ENCODE measurements around the gene OSR1.
"Not testable (repeated sequence)": the region's sequence is repeated elsewhere in the genome, so short reads cannot be mapped to it uniquely, and the experiment has no call there.

OSR1 gene

GRCh38 chr2:19330436-19330835 is 28.0 kb downstream of the OSR1 start:
- no peak for DNase-seq

GRCh38 chr2:19329445-19329844 is 29.0 kb downstream of the OSR1 start:
- no peak for DNase-seq

DNA sequence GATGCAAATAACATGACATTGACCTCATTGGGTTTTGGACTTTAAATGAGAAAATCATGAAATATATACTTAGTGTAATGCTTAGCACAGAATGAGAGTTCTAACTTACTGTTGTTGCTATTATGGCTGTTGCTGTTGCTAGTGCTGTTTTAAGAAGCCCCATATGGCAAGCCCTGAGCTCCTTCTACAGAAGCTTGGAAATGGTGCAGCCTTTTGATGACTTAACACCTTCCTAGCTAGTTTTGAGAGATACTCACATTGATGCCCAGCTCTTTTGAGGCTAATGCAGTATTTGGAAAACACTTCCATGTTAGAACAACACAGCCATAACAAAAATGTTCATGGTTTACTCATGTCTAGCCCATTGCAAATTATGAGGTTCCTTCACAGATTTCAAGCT is 30.9 kb downstream of the OSR1 start:
- no peak for DNase-seq

GRCh38 chr2:19321946-19322345 is 36.5 kb downstream of the OSR1 start:
- no peak for DNase-seq

DNA sequence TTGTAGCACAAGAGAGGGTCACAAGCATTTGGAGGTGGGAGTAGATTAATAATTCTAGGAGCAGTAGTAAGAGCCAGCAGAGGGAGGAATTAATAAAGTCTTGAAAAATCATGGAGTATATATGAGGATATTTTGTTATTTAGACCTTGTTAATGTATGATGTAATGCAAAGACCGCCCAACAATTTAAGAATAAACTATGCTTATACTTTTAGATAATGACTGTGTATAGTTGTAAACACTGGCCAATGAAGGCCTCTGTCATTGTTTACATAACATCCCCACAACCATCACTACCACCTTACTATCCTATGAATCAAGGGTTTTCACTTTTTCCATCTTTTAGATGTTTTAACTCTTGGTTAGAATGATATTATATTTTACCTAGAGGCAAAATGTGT is 37.6 kb downstream of the OSR1 start:
- no peak for DNase-seq

DNA sequence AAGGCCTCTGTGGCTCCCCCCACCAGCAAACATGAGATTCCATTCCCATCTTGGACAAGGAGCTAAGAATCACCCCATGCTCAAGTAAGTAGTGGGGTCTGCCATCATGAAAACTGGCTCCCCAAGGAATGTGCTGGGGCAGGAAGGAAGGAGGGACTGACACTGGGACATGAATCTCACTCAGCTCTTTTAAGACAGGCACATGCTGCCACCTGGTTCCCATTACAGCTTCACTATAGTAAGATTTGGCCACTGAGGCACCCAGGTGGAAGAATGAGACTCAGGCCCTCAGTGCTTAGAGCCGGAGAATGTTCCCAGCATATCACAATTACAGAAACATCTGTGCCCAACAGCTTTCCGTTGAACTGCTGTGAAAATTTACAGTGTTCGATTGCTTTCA is 38.7 kb downstream of the OSR1 start:
- no peak for DNase-seq

GRCh38 chr2:19319064-19319463 is 39.4 kb downstream of the OSR1 start:
- no peak for DNase-seq

DNA sequence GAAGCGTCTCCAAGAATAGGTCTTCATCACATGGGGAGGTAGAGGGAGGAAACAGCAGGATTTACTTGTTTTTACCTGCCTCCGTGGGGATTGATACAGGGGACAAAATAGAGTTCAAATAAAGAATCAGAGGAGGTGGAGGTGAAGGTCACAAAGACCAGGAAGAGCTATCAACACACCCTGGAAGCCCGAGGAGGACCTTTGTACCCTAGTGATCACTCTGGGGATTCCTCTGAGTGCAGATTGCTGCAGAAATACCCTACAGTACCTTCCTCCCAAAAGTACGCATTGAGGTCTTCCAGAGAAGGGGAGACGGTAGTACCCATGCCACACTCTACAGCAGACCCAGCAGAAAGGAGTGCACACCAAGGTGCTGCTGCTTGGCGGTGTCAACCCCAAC is 44.9 kb downstream of the OSR1 start:
- DNase-seq: no peak

GRCh38 chr2:19312949-19313348 is 45.5 kb downstream of the OSR1 start:
- DNase-seq: no peak

DNA sequence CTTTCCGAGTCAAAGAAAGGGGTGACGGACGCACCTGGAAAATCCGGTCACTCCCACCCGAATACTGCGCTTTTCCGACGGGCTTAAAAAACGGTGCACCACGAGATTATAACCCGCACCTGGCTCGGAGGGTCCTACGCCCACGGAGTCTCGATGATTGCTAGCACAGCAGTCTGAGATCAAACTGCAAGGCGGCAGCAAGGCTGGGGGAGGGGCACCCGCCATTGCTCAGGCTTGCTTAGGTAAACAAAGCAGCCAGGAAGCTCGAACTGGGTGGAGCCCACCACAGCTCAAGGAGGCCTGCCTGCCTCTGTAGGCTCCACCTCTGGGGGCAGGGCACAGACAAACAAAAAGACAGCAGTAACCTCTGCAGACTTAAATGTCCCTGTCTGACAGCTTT is 52.4 kb downstream of the OSR1 start:
- not testable (repeated sequence) for DNase-seq

- not testable (repeated sequence) for DNase-seq
Measured at GRCh38 chr2:19305400-19306055, 52.9 kb downstream of the OSR1 start.

- no peak for DNase-seq
Measured at GRCh38 chr2:19301706-19302105, 56.7 kb downstream of the OSR1 start.
